Stimulated activated CD4-positive, alpha-beta T cell treated with anti-CD3 and anti-CD28 coated beads, Interleukin-1b, Interleukin-23, amount 100 ng/mL, for 1 hour (primary cell): ENCODE results near the gene CTDP1.

Source experiments
- DNase-seq, 2 donors: peaks; one replicate each; pipeline ENCODE4 v3.0.0-alpha.2; 2020; ENCODE audit warnings: low read depth in 2 of 2

The CTDP1 gene

GRCh38 chr18:79765491-79766245 is 86.1 kb downstream of the CTDP1 start:
- no peak for DNase-seq

GRCh38 chr18:79766308-79766707 is 86.7 kb downstream of the CTDP1 start:
- no peak for DNase-seq

DNA sequence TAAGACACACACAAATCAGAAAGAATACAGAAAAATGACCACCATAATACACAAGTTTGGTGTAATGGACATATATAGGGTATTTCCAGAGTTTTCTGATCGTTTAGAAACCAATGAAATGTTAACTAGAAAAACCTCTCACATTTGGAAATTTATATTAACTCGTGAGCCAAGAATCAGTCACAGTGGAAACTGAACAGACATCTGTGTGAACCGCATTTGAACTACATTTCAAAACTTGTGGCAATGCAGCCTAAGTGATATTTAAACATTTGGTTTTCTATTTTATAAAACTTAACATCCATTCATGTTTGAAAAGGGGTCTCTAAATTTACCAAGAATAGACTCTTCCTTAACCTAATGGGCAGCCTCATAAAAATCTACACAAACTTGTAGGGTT is 89.1 kb downstream of the CTDP1 start:
- no peak for DNase-seq

DNA sequence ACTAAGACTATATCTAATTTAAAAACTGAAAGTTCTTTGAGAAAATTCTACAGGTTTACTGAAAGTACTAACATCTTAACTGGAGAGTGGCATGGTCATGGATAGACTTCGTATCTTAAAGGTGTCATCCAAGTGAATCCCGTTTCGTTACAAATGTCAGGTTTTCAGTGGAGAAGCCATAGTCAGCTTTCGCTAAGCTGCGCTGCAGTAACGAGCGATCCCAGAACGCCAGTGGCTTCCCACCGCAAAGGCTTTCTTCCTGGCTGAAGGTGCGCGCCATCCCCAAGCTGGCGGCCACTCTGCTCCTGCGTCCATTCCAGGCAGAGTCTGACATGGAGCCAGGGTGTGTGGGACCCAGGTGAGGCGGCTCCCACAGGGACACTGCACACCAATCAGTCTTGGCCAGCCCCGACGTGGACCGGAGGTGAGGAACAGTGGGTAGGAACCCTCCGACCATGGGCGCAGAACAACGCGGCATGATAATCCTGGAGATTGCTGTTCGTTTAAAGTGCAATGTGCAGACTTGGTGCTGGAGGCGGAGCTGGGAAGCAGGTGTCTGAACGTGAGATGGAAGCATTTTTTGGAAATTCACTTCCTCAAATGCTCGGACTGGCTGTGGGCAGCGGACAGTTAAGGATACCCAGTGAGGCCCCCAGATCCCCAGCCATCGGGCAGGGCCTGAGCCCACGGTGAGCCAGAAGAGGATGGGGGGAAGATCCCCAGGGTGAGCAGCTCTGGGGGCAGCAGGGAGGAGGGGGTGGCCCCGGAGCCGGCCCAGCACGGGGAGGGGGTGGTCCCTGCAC is 90.3 kb downstream of the CTDP1 start:
- no peak for DNase-seq

- no peak for DNase-seq
Measured at GRCh38 chr18:79770501-79770815, 90.9 kb downstream of the CTDP1 start.

- DNase-seq, result no peak
Measured at GRCh38 chr18:79770826-79771225, 91.2 kb downstream of the CTDP1 start.

DNA sequence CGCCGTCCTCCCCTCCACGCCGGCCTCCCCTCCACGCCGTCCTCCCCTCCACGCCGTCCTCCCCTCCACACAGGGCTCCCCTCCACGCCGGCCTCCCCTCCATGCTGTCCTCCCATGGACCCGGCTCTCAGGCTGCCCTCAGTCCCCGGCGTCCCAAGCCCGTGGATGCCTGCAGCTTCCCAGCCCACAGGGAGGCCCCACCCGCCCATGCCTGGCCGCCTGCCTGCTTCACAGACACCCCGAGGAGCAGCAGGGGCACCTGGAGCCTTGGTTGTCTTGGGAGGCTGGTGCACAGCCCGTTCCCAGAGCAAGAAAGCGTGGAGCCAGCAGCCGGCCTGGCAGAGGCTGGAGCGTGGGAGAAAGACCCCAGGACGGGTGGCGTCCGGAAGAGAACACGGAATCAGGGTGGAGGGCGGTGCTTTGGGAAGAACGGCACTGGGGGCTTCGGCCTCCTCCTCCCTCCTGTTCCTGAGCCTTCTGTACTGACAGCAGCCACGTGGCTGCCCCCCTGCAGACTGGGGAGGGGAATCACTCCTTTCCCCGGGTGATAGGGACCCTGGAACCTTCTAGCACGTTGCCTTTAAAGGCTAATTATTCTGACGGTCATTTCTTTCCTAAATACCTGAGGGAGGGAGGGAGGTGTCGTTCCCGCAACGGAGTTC is 92.0 kb downstream of the CTDP1 start:
- no peak for DNase-seq

- no peak for DNase-seq
Measured at GRCh38 chr18:79772108-79772864, 92.7 kb downstream of the CTDP1 start.

DNA sequence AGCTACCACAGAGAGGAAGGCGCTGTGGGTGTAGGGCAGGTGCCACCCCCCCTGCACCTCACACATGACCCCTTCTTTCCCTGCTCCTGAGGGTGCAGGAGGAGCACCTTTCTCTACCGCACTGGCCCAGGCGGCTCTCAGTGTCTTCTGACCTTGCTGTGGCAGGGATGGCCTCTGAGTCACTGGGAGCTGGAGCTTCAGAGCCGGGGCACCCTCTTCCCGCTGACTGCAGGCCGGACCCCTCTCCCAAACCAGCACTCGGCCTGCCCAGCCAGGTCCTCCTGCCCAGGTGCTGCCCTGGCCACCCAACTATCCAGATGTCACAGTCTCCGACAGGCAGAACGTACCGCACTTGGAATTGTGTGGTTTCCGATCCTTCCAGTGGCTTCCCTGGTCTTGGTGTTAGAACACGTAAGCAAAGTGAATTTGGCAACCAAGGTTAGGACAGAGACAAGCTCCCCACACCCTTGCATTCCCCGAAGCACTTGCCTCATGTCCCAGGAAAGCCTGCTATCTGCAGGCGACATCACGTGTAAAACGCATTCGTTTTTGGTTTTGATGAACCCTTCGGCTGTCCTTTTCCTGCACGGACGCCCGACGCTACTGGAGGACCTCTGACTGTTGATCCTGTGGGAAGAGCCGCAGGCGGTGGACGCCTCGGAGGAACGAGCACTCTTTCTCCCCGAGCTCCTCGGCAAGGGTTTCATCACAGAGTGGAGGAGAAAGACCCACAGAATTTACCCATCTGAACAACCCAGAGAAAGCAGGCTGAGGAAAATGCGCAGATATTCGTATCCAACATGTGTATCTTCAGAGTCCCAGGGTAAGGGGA is 93.5 kb downstream of the CTDP1 start:
- DNase-seq, result no peak

DNA sequence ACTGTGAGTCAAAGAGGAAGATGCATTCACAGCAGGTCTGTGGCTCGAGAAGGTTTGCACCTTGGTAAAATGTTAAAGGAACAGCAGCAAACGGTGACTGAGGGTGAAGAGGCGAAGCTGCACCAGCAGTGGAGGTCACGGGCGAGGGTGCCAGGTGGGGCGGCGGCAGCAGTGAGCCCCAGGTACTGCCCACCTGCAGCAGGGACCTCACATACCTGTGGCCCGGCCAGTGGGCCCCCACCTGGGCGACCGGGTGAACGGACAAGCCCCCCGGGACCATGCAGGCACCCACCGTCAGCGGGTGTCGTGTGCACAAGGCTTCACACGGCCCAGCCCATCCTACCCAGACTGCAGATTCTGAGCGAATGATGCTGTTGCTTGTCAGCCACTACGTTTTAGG is 94.5 kb downstream of the CTDP1 start:
- DNase-seq, result no peak

DNA sequence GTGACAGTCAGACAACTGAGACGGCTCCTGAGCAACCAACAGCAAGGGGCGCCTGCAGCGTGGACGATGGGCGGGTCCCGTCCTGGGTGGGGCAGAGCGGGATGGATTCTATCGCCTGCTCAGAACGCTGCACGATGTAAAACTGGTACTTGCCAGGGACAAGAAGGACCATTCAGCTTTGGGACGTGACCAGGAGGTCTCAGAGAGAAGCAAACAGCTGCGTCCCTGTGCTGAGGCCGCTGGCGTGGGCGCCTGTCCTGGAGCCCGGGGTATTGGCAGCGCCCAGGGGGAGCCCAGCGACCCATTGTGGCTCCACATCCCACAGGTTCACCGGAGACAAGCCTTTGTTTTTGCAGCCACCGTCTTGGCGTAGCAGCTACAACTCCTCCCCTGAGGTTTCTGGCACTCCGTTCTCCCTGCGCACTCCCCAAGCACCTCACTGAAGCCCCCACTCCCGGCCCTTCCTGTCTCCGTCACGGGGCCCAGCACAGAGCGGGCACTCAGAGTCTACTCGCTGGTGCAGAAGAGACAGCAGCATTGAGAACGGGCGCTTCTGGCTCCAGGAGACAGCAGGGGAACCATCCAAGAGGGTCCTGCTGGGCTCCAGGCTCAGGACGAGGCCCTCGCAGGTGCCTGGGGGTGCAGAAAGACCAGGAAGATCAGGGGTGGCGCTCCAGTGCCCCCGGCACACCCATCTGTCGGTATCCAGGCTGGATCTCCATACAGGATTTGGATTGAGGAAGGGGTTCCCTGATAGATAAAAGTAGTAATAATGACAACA is 96.0 kb downstream of the CTDP1 start:
- DNase-seq, result no peak

GRCh38 chr18:79776674-79777073 is 97.1 kb downstream of the CTDP1 start:
- no peak for DNase-seq

GRCh38 chr18:79778291-79778791 is 98.7 kb downstream of the CTDP1 start:
- DNase-seq, result no peak

DNA sequence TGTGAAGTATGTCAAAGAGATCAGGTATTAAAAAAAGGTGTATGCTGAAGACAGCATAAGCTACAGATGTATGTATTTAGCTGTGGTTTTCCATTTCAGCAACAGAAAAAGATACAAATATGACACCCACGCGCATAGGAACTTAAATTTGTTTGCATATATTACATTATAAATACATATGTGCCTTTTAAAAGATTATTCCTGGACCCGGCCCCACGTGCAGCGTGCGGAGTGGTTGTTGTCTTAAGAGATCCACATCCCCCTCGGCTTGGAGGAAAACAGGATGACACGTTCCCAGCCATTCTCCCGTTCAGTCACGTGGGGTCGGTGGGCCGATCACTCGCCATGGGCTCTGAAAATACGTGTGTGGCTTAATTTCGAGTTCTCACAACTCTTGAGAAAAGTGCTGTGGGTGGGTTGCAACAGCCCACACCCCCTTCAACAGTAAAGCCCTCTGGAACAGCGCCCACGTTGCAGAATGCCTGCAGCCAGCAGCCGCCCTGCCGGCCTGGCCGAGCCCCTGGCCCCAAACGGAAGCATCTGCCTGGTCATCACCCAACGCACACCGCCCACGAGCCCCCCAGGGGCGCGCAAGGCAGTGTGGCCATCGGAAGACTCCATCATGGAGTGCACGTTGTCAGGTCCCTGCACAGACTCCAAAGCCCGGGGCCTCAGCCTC is 99.6 kb downstream of the CTDP1 start:
- no peak for DNase-seq

DNA sequence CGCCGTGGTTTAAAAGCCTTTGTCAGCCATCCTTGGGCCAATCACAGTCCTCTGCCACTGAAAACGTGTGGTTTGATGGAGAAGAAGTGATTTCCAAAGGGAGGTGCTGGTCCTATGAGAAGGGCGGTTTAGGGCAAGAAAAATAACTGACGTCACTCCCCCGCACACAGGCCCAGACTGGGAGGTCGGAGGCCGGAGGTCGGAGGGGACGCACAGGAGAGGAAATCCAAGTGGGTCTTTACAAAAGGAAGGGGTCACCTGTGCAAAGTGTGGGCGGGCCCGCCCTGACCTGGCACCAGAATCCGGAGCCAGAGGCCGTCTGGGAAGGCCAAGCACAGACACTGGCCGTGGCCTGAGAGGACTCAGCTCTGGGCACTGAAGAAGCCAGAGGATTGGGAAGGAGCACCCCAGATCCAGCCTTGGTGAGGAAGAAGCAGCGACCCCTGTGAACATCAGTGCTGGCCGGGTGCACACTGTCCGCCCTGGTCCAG is 100.1 kb downstream of the CTDP1 start:
- DNase-seq, result no peak

DNA sequence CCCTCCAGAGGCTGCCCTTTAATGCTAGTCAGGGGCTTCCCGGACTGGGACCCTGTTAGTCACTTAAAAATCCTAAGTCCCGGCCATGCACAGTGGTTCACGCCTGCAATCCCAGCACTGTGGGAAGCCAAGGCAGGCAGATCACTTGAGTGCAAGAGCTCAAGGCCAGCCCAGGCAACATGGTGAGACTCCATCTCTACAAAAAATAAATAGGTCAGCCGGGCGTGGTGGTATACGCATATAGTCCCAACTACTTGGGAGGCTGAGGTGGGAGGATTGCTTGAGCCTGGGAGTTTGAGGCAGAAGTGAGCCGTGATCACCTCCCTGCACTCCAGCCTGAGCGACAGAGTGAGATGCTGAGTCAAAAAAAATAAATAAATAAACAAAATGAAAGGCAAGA is 100.9 kb downstream of the CTDP1 start:
- DNase-seq, result no peak

DNA sequence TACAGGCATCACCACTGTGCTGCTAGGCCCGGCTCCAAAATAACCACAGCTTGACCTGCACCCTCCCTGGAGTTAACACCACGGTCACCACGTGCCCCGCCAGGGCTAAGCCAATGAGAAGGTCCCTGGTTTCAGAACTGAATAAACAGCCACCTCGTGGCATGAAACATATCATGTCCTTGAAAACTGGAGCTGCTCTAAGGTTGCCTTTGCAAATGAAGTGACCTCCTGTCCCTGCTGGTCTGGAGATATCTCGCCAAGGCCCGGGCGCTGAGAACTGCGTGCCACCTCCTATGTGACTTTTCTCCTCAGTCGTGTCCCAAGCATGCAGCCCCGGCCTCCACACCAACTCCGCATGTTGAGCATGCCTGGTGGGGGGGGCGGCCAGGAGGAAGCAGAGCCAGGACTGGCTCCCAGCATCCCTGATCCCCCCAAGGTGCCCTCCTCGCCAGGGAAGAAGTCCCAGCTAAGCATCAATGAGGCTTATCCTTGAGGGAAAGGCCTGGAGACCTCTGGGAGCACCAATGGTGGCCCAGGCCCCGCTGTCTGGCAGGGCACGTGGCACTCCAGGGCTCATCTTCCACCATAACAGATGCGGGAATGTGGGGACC is 101.8 kb downstream of the CTDP1 start:
- DNase-seq, result no peak

DNA sequence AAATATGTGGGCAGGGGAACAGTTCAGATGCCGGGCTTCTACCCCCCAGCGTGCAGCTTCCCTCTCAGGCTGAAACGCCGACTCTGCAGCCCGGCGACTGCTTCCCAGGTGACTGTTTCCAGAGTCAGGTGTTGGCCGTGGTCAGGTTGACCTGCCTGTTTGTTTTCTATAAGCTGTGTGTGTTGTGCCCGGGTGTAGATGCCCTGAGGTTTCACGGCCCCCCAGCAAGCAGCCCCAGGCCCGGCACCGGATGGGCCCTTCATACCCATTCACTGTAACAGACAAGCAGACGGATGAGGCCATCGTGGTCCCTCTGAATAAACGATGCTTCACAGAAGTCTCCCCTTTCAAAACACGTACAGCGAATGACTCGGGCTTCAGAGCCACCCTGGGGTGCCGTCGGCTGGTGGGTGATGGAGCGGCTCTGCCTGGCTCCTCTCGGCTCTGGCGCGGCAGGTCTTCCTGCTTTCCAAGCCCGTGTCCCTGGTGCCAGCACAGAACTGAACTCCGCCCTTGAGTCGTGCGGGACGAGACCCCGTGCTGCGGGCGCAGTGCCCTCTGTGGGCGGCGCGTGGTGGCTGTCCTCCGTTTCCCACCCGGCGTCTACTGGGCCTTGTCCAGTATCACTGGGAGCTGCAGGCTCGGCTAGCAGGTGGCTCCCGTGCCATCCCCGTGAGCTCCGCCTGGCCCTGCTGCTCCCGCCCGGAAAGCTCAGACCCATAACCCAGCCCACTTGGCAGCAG is 103.1 kb downstream of the CTDP1 start:
- DNase-seq, result no peak
